SK-N-DZ (cell line): ENCODE data around the gene B4GALNT2.

ENCODE experiments used
- DNase-seq: peaks from one replicate; pipeline ENCODE4 v3.0.0-alpha.2; 2015; ENCODE audit warnings: low spot score

Gene B4GALNT2

GRCh38 chr17:49210158-49211029, 77.8 kb downstream of the B4GALNT2 start, which contains the start of the genes ABI3 and GNGT2:
TSS of gene ABI3 (plus strand) at chr17:49210707. CDS start at chr17:49210725, 18 bp downstream.
TSS of gene GNGT2 (minus strand) at chr17:49210574. CDS start at chr17:49207422, 3,152 bp downstream.
- no peak for DNase-seq

GRCh38 chr17:49213399-49213798, 80.8 kb downstream of the B4GALNT2 start:
- DNase-seq = no peak

GRCh38 chr17:49213847-49214246, 81.3 kb downstream of the B4GALNT2 start:
- DNase-seq = no peak

- no peak for DNase-seq
Observed at GRCh38 chr17:49214676-49215360, 82.2 kb downstream of the B4GALNT2 start.

GRCh38 chr17:49216482-49216881, 83.9 kb downstream of the B4GALNT2 start:
- DNase-seq = no peak

GRCh38 chr17:49216953-49217650, 84.5 kb downstream of the B4GALNT2 start:
- DNase-seq = no peak

GRCh38 chr17:49217651-49218413, 85.3 kb downstream of the B4GALNT2 start:
- no peak for DNase-seq

- DNase-seq = no peak
Observed at GRCh38 chr17:49218941-49219913, 86.7 kb downstream of the B4GALNT2 start.

GRCh38 chr17:49219987-49220386, 87.4 kb downstream of the B4GALNT2 start:
- DNase-seq = no peak

- no peak for DNase-seq
Observed at GRCh38 chr17:49223168-49223516, 90.6 kb downstream of the B4GALNT2 start.

GRCh38 chr17:49223517-49224197, 91.1 kb downstream of the B4GALNT2 start:
- DNase-seq = no peak

- no peak for DNase-seq
Observed at GRCh38 chr17:49224198-49224996, 91.8 kb downstream of the B4GALNT2 start.

GRCh38 chr17:49224997-49225337, 92.4 kb downstream of the B4GALNT2 start:
- no peak for DNase-seq

- no peak for DNase-seq
Observed at GRCh38 chr17:49225554-49226236, 93.1 kb downstream of the B4GALNT2 start.
